ENCODE measurements around the gene KIAA1755. TPM values are rescaled to one million over a fixed set of nuclear protein-coding genes. Genes with fewer than 3 reads are reported as not detected.

Gene KIAA1755
- total RNA-seq, 1 experiment from 2014 or later, result 0.44 TPM

GRCh38 chr20:38196592-38196991 is 63.9 kb downstream of the KIAA1755 start:
- Histone ChIP-seq H4K20me1 (ENCODE audit: low read length) (no peaks in the 10 kb centered on the region), H3K27me3 (ENCODE audit: low read length) (no peaks in the 10 kb centered on the region), H3K4me2 (ENCODE audit: low read length) (no peak overlapping the region), H3K9ac (ENCODE audit: low read length) (no peak overlapping the region), H3K4me1 (ENCODE audit: insufficient read depth, low read length) (peaks cover 13% of the 10 kb centered on the region; the same call in 1 of the 2 replicates), H3K79me2 (ENCODE audit: low read length) (no peaks in the 10 kb centered on the region), H2AFZ (ENCODE audit: low read length) (no peak overlapping the region), H3K4me3 (ENCODE audit: low read length) (no peak overlapping the region), H3K9me3 (ENCODE audit: low read length) (no peaks in the 10 kb centered on the region), H3F3A (ENCODE audit: low read length, unreplicated experiment) (no peaks in the 10 kb centered on the region), H3K36me3 (ENCODE audit: low read depth, low read length) (no peaks in the 10 kb centered on the region), H3K9me2 (replicated peaks; ENCODE audit: low read length) (no peaks in the 10 kb centered on the region), H3K27ac (ENCODE audit: low read length) (no peak overlapping the region)
- CTCF ChIA-PET, result no interaction called here
- TF ChIP-seq CTCF (conservative IDR thresholded peaks at IDR 0.05; ENCODE audit: low read depth, low read length), result no peak
- TF ChIP-seq EZH2phosphoT487 (IDR thresholded peaks at IDR 0.05; ENCODE audit: borderline replicate concordance, low read length), result no peak
- TF ChIP-seq EZH2 (IDR thresholded peaks at IDR 0.05; ENCODE audit: low read length, unreplicated experiment), result no peak
- no peak for ATAC-seq
- DNase-seq, result no peak
- POLR2A ChIA-PET (ENCODE audit: unreplicated experiment), result no interaction called here
- BruUV-seq (replicated peaks), result no TSS peak
- intact Hi-C loops (cut with micrococcal nuclease), result no loop called here

- Histone ChIP-seq H3K9me3 (ENCODE audit: low read length) (no peaks in the 10 kb centered on the region), H3K4me1 (ENCODE audit: insufficient read depth, low read length) (peaks cover 8% of the 10 kb centered on the region; the same call in 1 of the 2 replicates), H3K79me2 (ENCODE audit: low read length) (no peaks in the 10 kb centered on the region), H3K27me3 (ENCODE audit: low read length) (no peaks in the 10 kb centered on the region), H3K9ac (ENCODE audit: low read length) (no peak overlapping the region), H3K9me2 (replicated peaks; ENCODE audit: low read length) (no peaks in the 10 kb centered on the region), H3K4me3 (ENCODE audit: low read length) (no peak overlapping the region), H3K4me2 (ENCODE audit: low read length) (no peak overlapping the region), H3K36me3 (ENCODE audit: low read depth, low read length) (no peaks in the 10 kb centered on the region), H3F3A (ENCODE audit: low read length, unreplicated experiment) (no peaks in the 10 kb centered on the region), H3K27ac (ENCODE audit: low read length) (no peak overlapping the region), H4K20me1 (ENCODE audit: low read length) (no peaks in the 10 kb centered on the region), H2AFZ (ENCODE audit: low read length) (no peak overlapping the region)
- ATAC-seq (no peak), DNase-seq (no peak)
- no peak for TF ChIP-seq CTCF (conservative IDR thresholded peaks at IDR 0.05; ENCODE audit: low read depth, low read length)
- TF ChIP-seq EZH2phosphoT487 (IDR thresholded peaks at IDR 0.05; ENCODE audit: borderline replicate concordance, low read length), result no peak
- TF ChIP-seq EZH2 (IDR thresholded peaks at IDR 0.05; ENCODE audit: low read length, unreplicated experiment), result no peak
- POLR2A ChIA-PET (ENCODE audit: unreplicated experiment), result no interaction called here
- no TSS peak for BruUV-seq (replicated peaks)
- CTCF ChIA-PET, result interaction anchor here (0.6 kb wide), 1 partner anchor 44 kb away, joined by 3 read pairs; no protein-coding TSS in a partner anchor
- intact Hi-C loops (cut with micrococcal nuclease), result no loop called here
Observed at GRCh38 chr20:38196076-38196475, 64.5 kb downstream of the KIAA1755 start.

- Histone ChIP-seq H3K79me2 (ENCODE audit: low read length) (no peaks in the 10 kb centered on the region), H2AFZ (ENCODE audit: low read length) (no peak overlapping the region), H3K4me3 (ENCODE audit: low read length) (no peak overlapping the region), H3K9ac (ENCODE audit: low read length) (no peak overlapping the region), H3K4me1 (ENCODE audit: insufficient read depth, low read length) (0 out of 2 replicates have a peak, but pooled peaks cover 8% of the 10 kb centered on the region), H3K27me3 (ENCODE audit: low read length) (no peaks in the 10 kb centered on the region), H4K20me1 (ENCODE audit: low read length) (no peaks in the 10 kb centered on the region), H3K36me3 (ENCODE audit: low read depth, low read length) (no peaks in the 10 kb centered on the region), H3K9me3 (ENCODE audit: low read length) (no peaks in the 10 kb centered on the region), H3K27ac (ENCODE audit: low read length) (no peak overlapping the region), H3K9me2 (replicated peaks; ENCODE audit: low read length) (no peaks in the 10 kb centered on the region), H3F3A (ENCODE audit: low read length, unreplicated experiment) (no peaks in the 10 kb centered on the region), H3K4me2 (ENCODE audit: low read length) (no peak overlapping the region)
- TF ChIP-seq EZH2phosphoT487 (IDR thresholded peaks at IDR 0.05; ENCODE audit: borderline replicate concordance, low read length) (no peak), EZH2 (IDR thresholded peaks at IDR 0.05; ENCODE audit: low read length, unreplicated experiment) (no peak), CTCF (conservative IDR thresholded peaks at IDR 0.05; ENCODE audit: low read depth, low read length) (no peak)
- ChIA-PET POLR2A (ENCODE audit: unreplicated experiment) (no interaction called here), CTCF (interaction anchor here (0.6 kb wide), 1 partner anchor 44 kb away, joined by 3 read pairs; no protein-coding TSS in a partner anchor)
- BruUV-seq (replicated peaks), result no TSS peak
- DNase-seq (no peak), ATAC-seq (no peak)
- intact Hi-C loops (cut with micrococcal nuclease), result no loop called here
Observed at GRCh38 chr20:38195521-38195920, 65.0 kb downstream of the KIAA1755 start.

Data from PC-3 (cell line).